BJ (cell line): Measurements from ENCODE around the gene LIX1. TPM values are rescaled to one million over a fixed set of nuclear protein-coding genes. Genes with fewer than 3 reads are reported as not detected.

Experiments used
- CTCF ChIA-PET: fragments of 350-600 bp; formaldehyde crosslinking; extraction: SDS; loops from one replicate; lab custom pipeline; 2021; ENCODE audit warnings: antibody characterized with exemption, inconsistent platforms; lab: Yijun Ruan, JAX
- POLR2A ChIA-PET: fragments of 300-600 bp; sonication (Branson Sonifier 250); formaldehyde crosslinking; extraction: SDS; loops from one replicate; lab custom pipeline; 2021; ENCODE audit warnings: antibody characterized with exemption; lab: Charles Lee
- DNase-seq: peaks from one replicate; pipeline ENCODE4 v3.0.0-alpha.2; 2011; ENCODE audit warnings: low read depth
- H3K27me3 ChIP-seq: 2 replicates; pipeline ENCODE4 v1.6.0; 2011; ENCODE audit warnings: low read length; ENCODE audit not compliant: control insufficient read depth, insufficient read depth
- H3K36me3 ChIP-seq: 2 replicates; pipeline ENCODE4 v1.5.1; 2011; ENCODE audit warnings: low read length; ENCODE audit not compliant: control insufficient read depth, insufficient read depth
- H3K4me3 ChIP-seq: 2 replicates; pipeline ENCODE4 v1.5.1; 2011; ENCODE audit warnings: low read depth, mild to moderate bottlenecking, control low read depth, low read length
- polyA plus RNA-seq: library from polyadenylated mRNA; depleted of rRNA; stranded (reverse); fragments of >200 nt; gene quantifications from 2 replicates; pipeline ENCODE4 v1.2.3, GENCODE V29; 2011
- TF ChIP-seq, protein P1 (sequence below): IDR thresholded peaks from 2 replicates; pipeline ENCODE4 v1.5.1; 2011; ENCODE audit warnings: low read depth, mild to moderate bottlenecking, control low read depth, inconsistent platforms, low read length, moderate library complexity; ENCODE audit not compliant: insufficient read depth

LIX1 gene
- polyA plus RNA-seq, 1 experiment = not detected

DNA sequence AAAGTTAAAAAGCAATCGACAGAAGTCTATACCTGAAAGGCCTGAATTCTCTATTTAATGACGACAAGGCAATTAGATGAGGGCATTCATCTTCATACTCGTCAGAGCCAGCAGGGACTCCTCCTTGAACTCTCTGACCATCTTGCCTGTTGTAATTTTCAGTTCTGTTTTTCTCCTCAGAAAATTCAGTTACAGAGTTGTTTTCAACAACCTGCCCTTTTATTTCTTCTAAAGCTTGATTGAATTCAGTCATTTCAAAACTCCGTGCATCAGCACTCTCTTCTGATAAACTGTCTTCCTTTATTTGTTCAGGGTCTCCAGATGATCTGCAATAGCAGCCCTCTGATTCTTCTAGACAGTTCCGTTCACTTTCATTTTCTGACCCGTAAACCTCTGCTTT is 25.0 kb upstream of the LIX1 start:
- ChIA-PET POLR2A (no interaction called here), CTCF (interaction anchor here (2.1 kb wide), 1 partner anchor 19 kb away, joined by 4 read pairs; no protein-coding TSS in a partner anchor)
- DNase-seq = no peak
- Histone ChIP-seq H3K36me3 (peaks cover 6% of the 10 kb centered on the region), H3K4me3 (no peak overlapping the region), H3K27me3 (no peaks in the 10 kb centered on the region)
- TF ChIP-seq, protein P1, sequence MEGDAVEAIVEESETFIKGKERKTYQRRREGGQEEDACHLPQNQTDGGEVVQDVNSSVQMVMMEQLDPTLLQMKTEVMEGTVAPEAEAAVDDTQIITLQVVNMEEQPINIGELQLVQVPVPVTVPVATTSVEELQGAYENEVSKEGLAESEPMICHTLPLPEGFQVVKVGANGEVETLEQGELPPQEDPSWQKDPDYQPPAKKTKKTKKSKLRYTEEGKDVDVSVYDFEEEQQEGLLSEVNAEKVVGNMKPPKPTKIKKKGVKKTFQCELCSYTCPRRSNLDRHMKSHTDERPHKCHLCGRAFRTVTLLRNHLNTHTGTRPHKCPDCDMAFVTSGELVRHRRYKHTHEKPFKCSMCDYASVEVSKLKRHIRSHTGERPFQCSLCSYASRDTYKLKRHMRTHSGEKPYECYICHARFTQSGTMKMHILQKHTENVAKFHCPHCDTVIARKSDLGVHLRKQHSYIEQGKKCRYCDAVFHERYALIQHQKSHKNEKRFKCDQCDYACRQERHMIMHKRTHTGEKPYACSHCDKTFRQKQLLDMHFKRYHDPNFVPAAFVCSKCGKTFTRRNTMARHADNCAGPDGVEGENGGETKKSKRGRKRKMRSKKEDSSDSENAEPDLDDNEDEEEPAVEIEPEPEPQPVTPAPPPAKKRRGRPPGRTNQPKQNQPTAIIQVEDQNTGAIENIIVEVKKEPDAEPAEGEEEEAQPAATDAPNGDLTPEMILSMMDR = no peak

DNA sequence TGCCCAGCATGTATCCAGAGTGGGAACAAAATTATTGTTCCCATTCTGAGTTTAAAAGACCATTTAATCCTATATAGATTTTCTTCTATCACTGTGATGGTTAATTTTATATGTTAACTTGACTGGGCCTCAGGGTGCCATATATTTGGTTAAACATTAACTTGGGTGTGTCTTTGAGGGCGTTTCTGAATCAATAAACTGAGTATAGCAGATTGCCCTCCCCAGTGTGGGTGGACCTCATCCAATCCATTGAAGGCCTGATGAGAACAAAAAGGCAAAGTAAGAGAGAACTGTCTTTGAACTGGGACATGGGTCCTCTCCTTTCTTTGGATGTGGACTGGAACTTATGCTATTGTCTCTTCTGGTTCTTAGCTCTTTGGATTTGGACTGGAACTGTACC is 23.3 kb upstream of the LIX1 start:
- H3K36me3 ChIP-seq = peaks cover 5% of the 10 kb centered on the region
- no peaks in the 10 kb centered on the region for H3K27me3 ChIP-seq
- H3K4me3 ChIP-seq = no peak overlapping the region
- DNase-seq = no peak
- POLR2A ChIA-PET = no interaction called here
- TF ChIP-seq, protein P1 = no peak
- CTCF ChIA-PET = interaction anchor here (0.7 to 7.5 kb wide), 3 partner anchors 17 to 300 kb away, joined by 3 to 83 read pairs (median 4); partner anchors contain the start of gene RIOK2

DNA sequence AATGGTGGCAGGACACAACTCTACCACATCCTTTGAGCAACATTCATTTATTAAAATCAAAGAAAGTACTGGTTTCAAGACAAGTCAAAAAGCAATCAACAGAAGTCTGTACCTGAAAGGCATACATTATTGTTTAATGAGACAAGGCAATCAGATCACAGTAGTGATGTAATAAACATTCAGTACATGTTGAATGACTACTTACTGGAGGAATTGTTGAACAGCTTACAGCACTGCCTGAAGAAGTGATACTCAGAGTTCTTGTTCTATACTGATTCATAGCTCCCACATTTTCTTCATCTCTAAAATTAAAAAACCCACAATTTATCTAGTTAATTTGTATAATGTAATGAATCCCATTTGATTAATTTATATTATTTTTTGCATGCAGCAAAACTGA is 22.4 kb upstream of the LIX1 start:
- TF ChIP-seq, protein P1 = no peak
- H3K36me3 ChIP-seq = peaks cover 3% of the 10 kb centered on the region
- CTCF ChIA-PET = interaction anchor here (0.7 to 7.5 kb wide), 4 partner anchors 15 to 545 kb away, joined by 3 to 83 read pairs (median 4); no protein-coding TSS in a partner anchor
- no peaks in the 10 kb centered on the region for H3K27me3 ChIP-seq
- DNase-seq = no peak
- POLR2A ChIA-PET = no interaction called here
- H3K4me3 ChIP-seq = no peak overlapping the region

DNA sequence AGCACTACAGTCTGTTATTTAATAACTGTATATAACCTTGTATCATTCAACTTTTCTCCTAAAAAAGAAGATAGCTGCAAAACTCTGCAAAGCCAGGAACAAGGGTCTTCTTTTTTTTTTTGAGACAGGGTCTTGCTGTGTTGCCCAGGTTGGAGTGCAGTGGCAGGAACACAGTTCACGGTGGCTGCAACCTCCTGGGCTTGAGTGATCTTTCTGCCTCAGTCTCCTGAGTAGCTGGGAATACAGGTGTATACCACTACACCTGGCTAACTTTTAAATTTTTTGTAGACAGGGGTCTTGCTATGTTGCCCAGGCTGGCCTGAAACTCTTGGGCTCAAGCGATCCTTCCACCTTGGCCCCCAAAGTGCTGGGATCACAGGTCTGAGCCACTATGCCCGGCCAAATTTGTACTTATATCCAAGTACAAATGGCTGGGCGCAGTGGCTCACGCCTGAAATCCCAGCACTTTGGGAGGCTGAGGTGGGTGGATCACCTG is 21.4 kb upstream of the LIX1 start:
- no peak for DNase-seq
- Histone ChIP-seq H3K36me3 (peaks cover 7% of the 10 kb centered on the region), H3K4me3 (no peak overlapping the region), H3K27me3 (no peaks in the 10 kb centered on the region)
- TF ChIP-seq, protein P1 = no peak
- ChIA-PET POLR2A (no interaction called here), CTCF (interaction anchor here (0.7 to 7.5 kb wide), 12 partner anchors 14 to 544 kb away, joined by 3 to 83 read pairs (median 4); partner anchors contain the start of gene ERAP2)

DNA sequence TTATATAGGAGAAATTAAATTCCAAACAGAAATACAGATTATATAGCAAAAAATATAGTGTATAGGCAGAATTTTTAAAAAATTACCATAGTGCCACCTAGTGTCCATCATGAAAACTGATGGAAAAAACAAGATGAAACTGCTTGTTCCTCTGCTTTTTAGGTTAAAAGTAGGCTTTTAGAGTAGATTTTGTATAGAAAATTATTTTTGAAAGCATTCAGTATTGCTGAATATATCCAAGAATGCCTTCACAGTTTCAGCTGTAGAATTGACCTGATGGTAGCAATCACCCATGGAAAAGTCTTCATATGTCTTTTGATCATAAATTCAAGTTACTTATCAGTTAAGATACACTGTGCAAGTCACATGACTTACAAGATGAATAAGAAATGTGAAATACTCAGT is 21.0 kb upstream of the LIX1 start:
- CTCF ChIA-PET = interaction anchor here (0.7 to 7.5 kb wide), 20 partner anchors 11 to 544 kb away, joined by 3 to 83 read pairs (median 4); partner anchors contain the start of gene ERAP2
- DNase-seq = no peak
- TF ChIP-seq, protein P1 = peak; percentile 49
- peaks cover 7% of the 10 kb centered on the region for H3K36me3 ChIP-seq
- POLR2A ChIA-PET = no interaction called here
- no peaks in the 10 kb centered on the region for H3K27me3 ChIP-seq
- H3K4me3 ChIP-seq = no peak overlapping the region
